OCI-LY7 (cell line): ENCODE data around the gene ECEL1. TPM values are rescaled to one million over a fixed set of nuclear protein-coding genes. Genes with fewer than 3 reads are reported as not detected.
A peak's percentile ranks its signal among the peaks of the same experiment; 100 is the strongest.

Experiments used
- BruUV-seq: library from RNA; stranded (reverse); fragments of 400-500 nt; replicated peaks from 2 replicates; lab custom pipeline; 2021; lab: Mats Ljungman, UMichigan
- CTCF ChIA-PET: fragments of 300-600 bp; sonication (Branson Sonifier 250); formaldehyde crosslinking; loops from one replicate; lab custom pipeline; 2022; ENCODE audit warnings: antibody characterized with exemption; ENCODE audit not compliant: unreplicated experiment; lab: Charles Lee
- POLR2A ChIA-PET: fragments of 300-600 bp; sonication (Branson Sonifier 250); formaldehyde crosslinking; loops from one replicate; lab custom pipeline; 2022; ENCODE audit warnings: antibody characterized with exemption; lab: Charles Lee
- DNase-seq: peaks from one replicate; pipeline ENCODE4 v3.0.0-alpha.2; 2015; ENCODE audit warnings: low spot score
- H2AFZ ChIP-seq: fragments of 200-600 bp; sonication (generic), shearing (Covaris generic); 2 replicates; pipeline ENCODE4 v1.6.1; 2014; ENCODE audit warnings: mild to moderate bottlenecking, antibody characterized with exemption, low read length, moderate library complexity
- H3K27ac ChIP-seq: fragments of 200-600 bp; sonication (generic); 2 replicates; pipeline ENCODE4 v1.5.1; 2014; ENCODE audit warnings: mixed run types, low read depth, mild to moderate bottlenecking, moderate library complexity, low read length, inconsistent platforms; ENCODE audit not compliant: poor library complexity, severe bottlenecking
- H3K36me3 ChIP-seq: fragments of 200-600 bp; sonication (generic); 2 replicates; pipeline ENCODE4 v1.6.1; 2014; ENCODE audit warnings: mild to moderate bottlenecking, antibody characterized with exemption, low read length, moderate library complexity, mixed read lengths; ENCODE audit not compliant: insufficient read depth
- H3K4me1 ChIP-seq: fragments of 200-600 bp; sonication (generic); 2 replicates; pipeline ENCODE4 v1.5.1; 2014; ENCODE audit warnings: mild to moderate bottlenecking, low read length; ENCODE audit not compliant: insufficient read depth, poor library complexity, severe bottlenecking
- H3K4me2 ChIP-seq: fragments of 200-600 bp; sonication (generic); 2 replicates; pipeline ENCODE4 v1.6.1; 2014; ENCODE audit warnings: mild to moderate bottlenecking, low read length
- H3K4me3 ChIP-seq: fragments of 200-600 bp; sonication (generic); 2 replicates; pipeline ENCODE4 v1.5.1; 2014; ENCODE audit warnings: mild to moderate bottlenecking, low read depth, low read length; ENCODE audit not compliant: poor library complexity, severe bottlenecking
- H3K79me2 ChIP-seq: fragments of 200-600 bp; sonication (generic); 2 replicates; pipeline ENCODE4 v1.6.1; 2016; ENCODE audit warnings: low read depth, mild to moderate bottlenecking, low read length, moderate library complexity, mixed read lengths; ENCODE audit not compliant: insufficient read depth
- H3K9me2 ChIP-seq: fragments of 200-600 bp; sonication (generic); 2 replicates; pipeline ENCODE4 v1.6.1; 2016; ENCODE audit warnings: mild to moderate bottlenecking, low read length, mixed read lengths; ENCODE audit not compliant: insufficient read depth
- H3K9me3 ChIP-seq: fragments of 200-600 bp; sonication (generic); 2 replicates; pipeline ENCODE4 v1.6.1; 2014; ENCODE audit warnings: mild to moderate bottlenecking, mixed run types, low read length, mixed read lengths
- H4K20me1 ChIP-seq: fragments of 200-600 bp; sonication (generic); 2 replicates; pipeline ENCODE4 v1.6.1; 2014; ENCODE audit warnings: mild to moderate bottlenecking, antibody characterized with exemption, low read length, moderate library complexity, mixed read lengths; ENCODE audit not compliant: insufficient read depth
- EZH2phosphoT487 ChIP-seq: fragments of 200-600 bp; sonication (generic); IDR thresholded peaks from 2 replicates; pipeline ENCODE4 v1.6.1; 2018; ENCODE audit warnings: low read depth, borderline replicate concordance, mild to moderate bottlenecking, mixed run types, antibody characterized with exemption, low read length, moderate library complexity, mixed read lengths
- intact Hi-C: fragments of 100-400 bp; cut with micrococcal nuclease; formaldehyde crosslinking; loops from one replicate; pipeline ENCODE4 v1.10.0; 2022; ENCODE audit not compliant: unreplicated experiment
- total RNA-seq, 2 experiments: library from RNA; depleted of rRNA in 1 of 2; stranded (reverse); fragments of >200 nt in 1 of 2; shearing (Covaris generic) in 1 of 2; gene quantifications; 2 replicates each; pipeline ENCODE4 v1.2.3, GENCODE V29; 2014 to 2022
- TF ChIP-seq, protein P1 (sequence below): fragments of 200-600 bp; sonication (generic); conservative IDR thresholded peaks from 2 replicates; pipeline ENCODE4 v1.5.1; 2014; ENCODE audit warnings: mild to moderate bottlenecking, antibody characterized with exemption, low read length, moderate library complexity, mixed read lengths

Gene ECEL1
- total RNA-seq, 2 experiments from 2014 or later, result not detected

DNA sequence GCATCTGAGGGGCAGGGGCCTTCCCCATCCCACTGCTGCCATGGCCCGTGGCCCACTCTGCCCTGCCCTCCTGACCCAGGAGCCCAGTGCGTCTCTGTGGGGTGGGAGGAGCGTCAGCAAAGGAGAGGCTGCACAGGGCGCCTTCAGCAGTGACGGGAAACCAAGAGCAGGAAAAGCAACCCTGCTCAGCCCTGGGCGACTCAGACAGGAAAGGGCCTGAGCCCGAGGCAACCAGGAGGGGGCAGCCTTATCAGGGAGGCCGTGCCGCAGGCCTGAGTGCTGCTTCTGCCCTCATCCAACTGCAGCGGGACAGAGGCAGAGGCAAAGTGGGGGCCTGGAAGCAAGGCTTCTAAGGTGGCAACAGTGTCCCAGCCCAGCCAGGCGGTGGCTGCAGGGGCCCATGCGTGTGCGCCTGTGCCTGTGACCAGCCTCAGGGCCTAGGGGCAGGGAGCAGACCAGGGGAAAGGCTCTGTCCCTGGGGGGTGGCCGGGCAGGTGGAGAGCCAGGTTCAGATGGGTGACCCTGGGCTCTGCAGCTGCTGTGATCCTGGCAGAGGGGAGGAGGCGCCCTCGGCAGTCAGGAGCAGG is 54.9 kb downstream of the ECEL1 start:
- H3K36me3 ChIP-seq, result no peaks in the 10 kb centered on the region
- no peaks in the 10 kb centered on the region for H3K79me2 ChIP-seq
- H3K4me3 ChIP-seq, result no peak overlapping the region
- no peaks in the 10 kb centered on the region for H4K20me1 ChIP-seq
- H3K9me2 ChIP-seq, result no peaks in the 10 kb centered on the region
- no peaks in the 10 kb centered on the region for H3K9me3 ChIP-seq
- no peak overlapping the region for H2AFZ ChIP-seq
- ChIA-PET POLR2A (no interaction called here), CTCF (no interaction called here)
- H3K27ac ChIP-seq, result no peak overlapping the region
- TF ChIP-seq EZH2phosphoT487, result no peak
- TF ChIP-seq, protein P1, sequence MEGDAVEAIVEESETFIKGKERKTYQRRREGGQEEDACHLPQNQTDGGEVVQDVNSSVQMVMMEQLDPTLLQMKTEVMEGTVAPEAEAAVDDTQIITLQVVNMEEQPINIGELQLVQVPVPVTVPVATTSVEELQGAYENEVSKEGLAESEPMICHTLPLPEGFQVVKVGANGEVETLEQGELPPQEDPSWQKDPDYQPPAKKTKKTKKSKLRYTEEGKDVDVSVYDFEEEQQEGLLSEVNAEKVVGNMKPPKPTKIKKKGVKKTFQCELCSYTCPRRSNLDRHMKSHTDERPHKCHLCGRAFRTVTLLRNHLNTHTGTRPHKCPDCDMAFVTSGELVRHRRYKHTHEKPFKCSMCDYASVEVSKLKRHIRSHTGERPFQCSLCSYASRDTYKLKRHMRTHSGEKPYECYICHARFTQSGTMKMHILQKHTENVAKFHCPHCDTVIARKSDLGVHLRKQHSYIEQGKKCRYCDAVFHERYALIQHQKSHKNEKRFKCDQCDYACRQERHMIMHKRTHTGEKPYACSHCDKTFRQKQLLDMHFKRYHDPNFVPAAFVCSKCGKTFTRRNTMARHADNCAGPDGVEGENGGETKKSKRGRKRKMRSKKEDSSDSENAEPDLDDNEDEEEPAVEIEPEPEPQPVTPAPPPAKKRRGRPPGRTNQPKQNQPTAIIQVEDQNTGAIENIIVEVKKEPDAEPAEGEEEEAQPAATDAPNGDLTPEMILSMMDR, result peak; percentile 59
- no peaks in the 10 kb centered on the region for H3K4me1 ChIP-seq
- BruUV-seq, result no TSS peak
- no peak overlapping the region for H3K4me2 ChIP-seq
- peak; percentile 24 for DNase-seq
- intact Hi-C loops, result no loop called here

- no peaks in the 10 kb centered on the region for H3K9me2 ChIP-seq
- no peaks in the 10 kb centered on the region for H4K20me1 ChIP-seq
- intact Hi-C loops, result no loop called here
- no peaks in the 10 kb centered on the region for H3K9me3 ChIP-seq
- H3K36me3 ChIP-seq, result no peaks in the 10 kb centered on the region
- TF ChIP-seq EZH2phosphoT487, result no peak
- TF ChIP-seq, protein P1, result no peak
- H3K79me2 ChIP-seq, result no peaks in the 10 kb centered on the region
- CTCF ChIA-PET, result no interaction called here
- H3K27ac ChIP-seq, result no peak overlapping the region
- H3K4me1 ChIP-seq, result no peaks in the 10 kb centered on the region
- H3K4me3 ChIP-seq, result no peak overlapping the region
- H3K4me2 ChIP-seq, result no peak overlapping the region
- no peak overlapping the region for H2AFZ ChIP-seq
- no TSS peak for BruUV-seq
- DNase-seq, result no peak
- POLR2A ChIA-PET, result no interaction called here
These were observed 55.7 kb downstream of the ECEL1 start for GRCh38 chr2:232431705-232432590.

Other genes starting within 250 kb of the ECEL1 start
- not detected in 2 replicates for gene ALPP, start 109.1 kb downstream of the ECEL1 start, total RNA-seq (2014; rRNA removed; shearing (Covaris generic))
- gene ALPP, start 109.1 kb downstream of the ECEL1 start, total RNA-seq (2022), result not detected in 2 replicates
- not detected in 2 replicates for gene ALPG, start 81.0 kb downstream of the ECEL1 start, total RNA-seq (2014; rRNA removed; shearing (Covaris generic))
- gene ALPG, start 81.0 kb downstream of the ECEL1 start, total RNA-seq (2022), result not detected in 2 replicates
- gene ALPI, start 31.7 kb downstream of the ECEL1 start, total RNA-seq (2014; rRNA removed; shearing (Covaris generic)), result not detected in 2 replicates
- gene ALPI, start 31.7 kb downstream of the ECEL1 start, total RNA-seq (2022), result not detected in 2 replicates
- not detected in 2 replicates for gene PRSS56, start 32.6 kb upstream of the ECEL1 start, total RNA-seq (2014; rRNA removed; shearing (Covaris generic))
- not detected in 2 replicates for gene PRSS56, start 32.6 kb upstream of the ECEL1 start, total RNA-seq (2022)
- not detected in 2 replicates for gene CHRND, start 38.3 kb upstream of the ECEL1 start, total RNA-seq (2014; rRNA removed; shearing (Covaris generic))
- gene CHRND, start 38.3 kb upstream of the ECEL1 start, total RNA-seq (2022), result not detected in 2 replicates
- gene CHRNG, start 51.9 kb upstream of the ECEL1 start, total RNA-seq (2014; rRNA removed; shearing (Covaris generic)), result not detected in 2 replicates
- not detected in 2 replicates for gene CHRNG, start 51.9 kb upstream of the ECEL1 start, total RNA-seq (2022)
- gene TIGD1, start 62.7 kb upstream of the ECEL1 start, total RNA-seq (2014; rRNA removed; shearing (Covaris generic)), result 21.0 and 27.8 TPM in 2 replicates
- 18.5 and 21.1 TPM in 2 replicates for gene TIGD1, start 62.7 kb upstream of the ECEL1 start, total RNA-seq (2022)
- 59.9 and 61.6 TPM in 2 replicates for gene EIF4E2, start 62.9 kb upstream of the ECEL1 start, total RNA-seq (2014; rRNA removed; shearing (Covaris generic))
- gene EIF4E2, start 62.9 kb upstream of the ECEL1 start, total RNA-seq (2022), result 73.7 and 76.3 TPM in 2 replicates
- 1.4 TPM in 1 of 2 replicates, not detected in the other for gene EFHD1, start 145.8 kb upstream of the ECEL1 start, total RNA-seq (2014; rRNA removed; shearing (Covaris generic))
- gene EFHD1, start 145.8 kb upstream of the ECEL1 start, total RNA-seq (2022), result not detected in 2 replicates
- gene GIGYF2, start 209.5 kb upstream of the ECEL1 start, total RNA-seq (2014; rRNA removed; shearing (Covaris generic)), result 39.1 and 50.5 TPM in 2 replicates
- gene GIGYF2, start 209.5 kb upstream of the ECEL1 start, total RNA-seq (2022), result 60.9 and 64.8 TPM in 2 replicates